GM18951 (cell line): ENCODE measurements around the gene GPR21.

Source experiments
- POLR2A ChIP-seq: IDR thresholded peaks from 4 replicates; pipeline ENCODE4 v1.6.1; 2011; ENCODE audit warnings: mild to moderate bottlenecking; ENCODE audit not compliant: insufficient read length, insufficient read depth; ENCODE audit errors: extremely low read depth
- in situ Hi-C: fragments of 300-500 bp; cut with MboI; formaldehyde crosslinking; loops from one replicate; pipeline ENCODE4 v1.12.0; 2022; ENCODE audit warnings: low sequenced_read_pairs, mixed read lengths, inconsistent platforms; ENCODE audit not compliant: unreplicated experiment

Gene GPR21, protein sequence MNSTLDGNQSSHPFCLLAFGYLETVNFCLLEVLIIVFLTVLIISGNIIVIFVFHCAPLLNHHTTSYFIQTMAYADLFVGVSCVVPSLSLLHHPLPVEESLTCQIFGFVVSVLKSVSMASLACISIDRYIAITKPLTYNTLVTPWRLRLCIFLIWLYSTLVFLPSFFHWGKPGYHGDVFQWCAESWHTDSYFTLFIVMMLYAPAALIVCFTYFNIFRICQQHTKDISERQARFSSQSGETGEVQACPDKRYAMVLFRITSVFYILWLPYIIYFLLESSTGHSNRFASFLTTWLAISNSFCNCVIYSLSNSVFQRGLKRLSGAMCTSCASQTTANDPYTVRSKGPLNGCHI

DNA sequence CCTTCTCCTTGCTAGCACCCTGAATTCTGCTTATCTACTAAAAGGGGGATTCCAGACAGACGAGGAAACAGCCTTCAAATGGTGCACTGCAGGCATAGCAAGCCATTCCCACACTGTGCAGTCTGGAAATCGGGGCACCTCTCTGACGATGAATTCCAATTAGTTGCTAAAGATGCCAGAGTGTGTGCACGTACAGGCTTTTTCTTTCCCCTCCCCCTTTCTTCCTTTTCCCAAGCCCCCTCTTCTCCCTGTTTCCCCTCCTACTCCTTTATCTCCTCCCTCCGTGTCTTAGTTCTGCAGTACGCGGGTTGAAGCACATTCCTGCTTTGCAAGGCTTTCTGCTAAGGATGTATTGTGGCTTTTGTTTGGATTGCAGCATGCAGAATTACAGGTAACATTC lies at the start of gene GPR21:
Gene GPR21 (plus strand): TSS at position 316 of the 400 bp plus-strand sequence. CDS start 900 bp downstream, outside the sequence.
- TF ChIP-seq POLR2A, result no peak

DNA sequence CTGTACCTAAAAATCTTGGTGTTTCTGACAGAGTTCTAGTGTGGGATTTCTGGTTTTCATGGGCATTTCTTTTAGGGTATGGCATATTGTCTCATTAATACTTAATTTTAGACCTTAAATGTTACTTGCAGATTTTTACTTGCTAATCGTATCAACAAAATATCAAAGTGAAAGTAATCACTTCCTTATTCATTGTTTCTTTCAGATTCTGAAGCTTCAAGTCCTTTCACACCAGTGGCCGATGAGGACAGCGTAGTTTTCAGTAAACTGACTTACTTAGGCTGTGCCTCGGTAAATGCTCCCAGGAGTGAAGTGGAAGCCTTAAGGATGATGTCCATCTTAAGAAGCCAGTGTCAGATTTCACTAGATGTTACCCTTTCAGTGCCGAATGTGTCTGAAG lies 47.5 kb upstream of the GPR21 start:
- in situ Hi-C loops, result loop anchor here (25.0 kb wide), 1 partner anchor 524 kb away; no protein-coding TSS in a partner anchor
- no peak for TF ChIP-seq POLR2A

More for the DNA sequence above, at the start of gene GPR21:
- in situ Hi-C loops, result no loop called here

DNA sequence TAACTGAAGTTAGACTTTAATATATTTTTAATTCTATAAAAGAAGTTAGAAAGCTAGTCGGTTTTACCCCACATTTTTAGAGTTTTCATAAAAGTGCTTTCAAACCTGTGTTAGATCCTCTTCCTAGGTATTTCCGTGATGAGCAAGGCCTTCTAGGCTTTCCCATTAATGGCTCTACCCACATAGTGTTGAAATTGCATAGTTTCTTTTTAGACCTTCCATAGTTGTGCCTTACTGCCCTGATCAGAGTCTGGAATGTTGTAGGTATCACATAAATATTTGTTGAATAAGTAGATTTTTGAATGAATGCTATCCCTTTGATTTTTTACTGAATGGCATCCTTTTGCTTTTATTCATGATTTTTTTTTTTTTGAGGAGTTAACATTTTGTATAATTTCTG lies 45.3 kb upstream of the GPR21 start:
- no peak for TF ChIP-seq POLR2A
- in situ Hi-C loops, result loop anchor here (25.0 kb wide), 1 partner anchor 526 kb away; no protein-coding TSS in a partner anchor

DNA sequence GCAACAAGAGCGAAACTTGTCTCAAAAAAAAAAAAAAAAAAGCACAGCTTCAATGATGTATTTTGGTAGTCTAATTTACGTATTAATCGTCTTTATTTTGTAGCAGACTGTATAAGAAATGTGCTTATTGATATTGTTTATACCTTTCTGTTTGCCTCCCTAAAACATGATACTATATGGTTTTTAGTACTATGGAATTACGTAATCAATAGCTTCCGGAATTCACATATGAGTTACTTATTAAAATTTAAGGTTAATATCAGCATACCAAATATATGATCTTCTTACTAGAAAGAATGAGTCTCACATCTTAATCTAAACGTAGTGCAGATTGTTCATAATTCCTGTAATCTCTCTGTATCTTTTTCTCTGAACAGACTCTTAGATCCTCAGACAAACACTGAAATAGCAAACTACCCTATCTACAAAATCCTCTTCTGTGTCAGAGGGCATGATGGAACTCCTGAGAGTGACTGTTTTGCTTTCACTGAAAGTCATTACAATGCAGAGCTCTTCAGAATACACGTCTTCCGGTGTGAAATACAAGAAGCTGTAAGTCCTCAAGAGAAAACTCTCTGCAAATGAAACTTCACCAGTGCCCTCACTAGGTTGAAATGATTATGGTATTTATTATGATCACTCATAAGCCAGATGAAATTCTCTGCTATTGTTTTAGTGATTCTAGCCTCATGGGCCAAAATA lies 44.4 kb upstream of the GPR21 start:
- in situ Hi-C loops, result loop anchor here (25.0 kb wide), 1 partner anchor 527 kb away; no protein-coding TSS in a partner anchor
- no peak for TF ChIP-seq POLR2A

DNA sequence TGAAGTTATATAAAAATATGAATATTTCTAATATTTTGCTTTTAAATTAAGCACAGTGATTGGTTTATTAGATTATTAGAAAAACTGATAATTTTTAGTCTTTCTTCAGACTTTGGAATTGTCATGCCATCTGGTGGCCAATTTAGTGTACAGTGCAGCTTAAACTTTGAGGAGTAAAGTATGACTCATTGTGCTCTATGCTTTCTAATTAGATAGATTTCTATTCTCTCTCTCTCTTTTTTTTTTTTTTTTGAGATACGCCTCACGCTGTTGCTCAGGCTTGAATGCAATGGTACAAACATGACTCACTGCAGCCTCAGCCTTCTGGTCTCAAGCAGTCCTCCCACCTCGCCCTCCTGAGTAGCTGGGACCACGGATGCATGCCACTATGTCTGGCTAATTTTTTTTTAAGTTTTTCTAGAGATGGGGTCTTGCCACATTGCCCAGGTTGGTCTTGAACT lies 42.1 kb upstream of the GPR21 start:
- in situ Hi-C loops, result loop anchor here (25.0 kb wide), 1 partner anchor 529 kb away; no protein-coding TSS in a partner anchor
- no peak for TF ChIP-seq POLR2A

DNA sequence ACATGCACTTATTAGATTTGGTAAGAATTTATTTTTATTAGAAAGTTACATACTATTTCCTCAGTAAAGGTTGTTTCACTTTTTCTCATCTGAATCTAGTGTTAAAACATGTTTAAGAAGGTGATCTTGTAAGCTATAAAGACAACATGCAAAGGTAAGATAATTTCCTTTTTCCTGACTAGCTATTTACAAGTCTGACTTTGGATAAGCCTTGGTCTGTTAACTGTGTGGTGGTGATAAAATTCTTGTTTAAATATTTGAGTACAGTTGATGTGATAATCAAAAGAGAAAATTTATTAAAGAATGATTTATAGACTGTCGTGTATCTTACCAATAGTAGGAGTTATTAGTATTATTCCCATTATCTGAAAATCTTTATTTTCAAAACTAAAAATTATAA lies 36.9 kb upstream of the GPR21 start:
- in situ Hi-C loops, result loop anchor here (25.0 kb wide), 1 partner anchor 534 kb away; no protein-coding TSS in a partner anchor
- TF ChIP-seq POLR2A, result no peak

DNA sequence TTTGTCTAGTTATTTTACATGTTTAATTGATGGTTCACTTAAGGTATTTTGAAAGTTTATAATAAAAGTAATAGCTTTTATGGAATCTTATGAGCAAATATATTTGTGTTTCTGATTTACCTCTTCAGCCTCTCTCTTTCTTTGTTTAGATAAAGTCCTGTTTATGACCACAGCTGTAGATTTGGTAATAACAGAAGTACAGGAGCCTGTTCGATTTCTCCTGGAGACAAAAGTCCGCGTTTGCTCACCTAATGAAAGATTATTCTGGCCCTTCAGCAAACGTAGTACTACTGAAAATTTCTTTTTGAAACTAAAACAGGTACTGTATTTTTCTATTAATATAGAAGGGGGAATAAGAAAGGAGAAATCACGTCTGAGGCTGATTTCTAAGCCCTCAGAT lies 35.0 kb upstream of the GPR21 start:
- in situ Hi-C loops, result loop anchor here (25.0 kb wide), 1 partner anchor 536 kb away; no protein-coding TSS in a partner anchor

DNA sequence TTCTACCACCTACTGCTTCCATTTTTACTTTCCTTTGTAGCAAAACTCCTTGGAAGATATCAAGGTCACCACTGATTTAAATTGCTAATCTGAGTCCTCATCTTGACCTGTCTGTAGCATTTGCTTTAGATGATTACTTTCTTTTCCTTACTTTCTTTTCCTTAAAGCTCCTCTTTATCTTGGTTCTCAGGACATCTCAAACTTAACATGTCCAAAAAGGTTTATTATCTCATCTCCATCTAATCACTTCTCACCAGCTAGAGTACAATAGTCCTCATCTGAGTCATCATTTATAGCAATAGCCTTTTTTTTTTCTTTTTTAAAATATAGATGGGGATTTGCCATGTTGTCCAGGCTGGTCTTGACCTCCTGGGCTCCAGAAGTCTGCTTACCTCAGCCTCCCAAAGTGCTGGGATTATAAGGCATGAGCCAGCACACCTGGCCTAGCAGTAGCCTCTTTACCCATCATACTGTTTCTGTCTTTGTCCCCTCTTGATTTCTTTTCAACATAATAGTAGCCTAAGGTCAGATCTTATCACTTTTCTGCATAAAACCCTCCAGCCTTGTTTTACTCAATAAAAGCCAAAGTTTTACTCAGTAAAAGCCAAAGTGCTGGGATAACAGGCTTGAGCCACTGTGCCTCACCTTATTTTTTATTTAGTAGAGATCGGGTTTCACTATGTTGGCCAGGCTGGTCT lies 32.9 kb upstream of the GPR21 start:
- in situ Hi-C loops, result no loop called here
- TF ChIP-seq POLR2A, result no peak

More for the DNA sequence above, 35.0 kb upstream of the GPR21 start:
- no peak for TF ChIP-seq POLR2A

DNA sequence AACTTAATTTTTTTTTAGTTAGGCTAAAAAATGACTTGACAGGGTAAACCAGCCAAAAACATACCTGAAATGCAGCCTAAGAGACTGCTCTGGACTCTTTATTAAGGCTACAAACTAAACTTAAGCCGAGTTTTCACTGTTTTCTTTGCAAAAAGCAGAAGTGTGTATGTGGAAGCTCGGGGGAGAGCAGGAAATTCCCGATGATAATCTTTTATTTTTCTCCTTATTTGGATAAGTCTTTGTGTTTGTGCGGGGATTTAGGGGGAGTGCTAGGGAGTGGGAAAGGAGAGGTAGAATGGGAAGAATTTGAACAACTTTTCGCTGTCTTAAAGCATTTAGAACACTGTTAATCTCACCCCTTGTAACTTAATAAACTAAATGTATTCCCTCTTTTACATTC lies 30.7 kb upstream of the GPR21 start:
- TF ChIP-seq POLR2A, result no peak
- in situ Hi-C loops, result no loop called here

DNA sequence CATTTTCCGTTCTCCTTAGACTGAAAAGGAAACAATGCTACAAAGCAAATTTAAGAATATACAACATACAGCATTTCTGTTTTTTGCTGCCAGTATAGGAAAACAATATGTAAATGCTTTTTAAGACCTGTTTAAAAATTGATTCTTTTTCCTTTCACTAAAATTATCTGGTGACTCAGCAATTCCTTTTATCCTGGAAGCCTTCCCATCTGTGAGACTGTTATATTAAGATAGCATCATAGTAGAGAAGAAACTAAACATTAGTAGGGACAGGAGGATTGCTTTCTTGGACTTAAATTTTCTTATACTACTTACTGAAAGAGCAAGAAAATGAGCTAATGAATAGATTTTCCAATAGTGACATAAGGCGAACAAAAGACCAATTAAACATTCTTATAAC lies 30.0 kb upstream of the GPR21 start:
- in situ Hi-C loops, result no loop called here
- TF ChIP-seq POLR2A, result no peak

DNA sequence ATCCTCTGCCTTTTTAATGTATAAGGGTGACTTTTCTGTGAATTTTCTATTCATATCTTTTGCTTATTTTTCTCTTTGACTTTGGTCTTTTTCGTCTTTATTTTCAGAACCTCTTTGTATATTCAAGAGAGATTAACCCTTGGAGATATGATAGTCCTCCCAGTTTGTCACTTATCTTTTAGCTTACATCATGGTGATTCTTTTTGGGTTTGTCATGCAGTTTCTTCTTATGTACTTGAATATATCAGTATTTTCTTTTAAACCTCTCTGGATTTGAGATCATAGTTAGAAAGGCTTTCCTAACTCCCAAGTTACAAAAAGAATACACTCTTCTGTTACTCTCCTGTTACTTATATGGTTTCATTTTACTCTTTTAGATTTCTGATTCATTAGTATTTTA lies 27.5 kb upstream of the GPR21 start:
- TF ChIP-seq POLR2A, result no peak
- in situ Hi-C loops, result no loop called here

DNA sequence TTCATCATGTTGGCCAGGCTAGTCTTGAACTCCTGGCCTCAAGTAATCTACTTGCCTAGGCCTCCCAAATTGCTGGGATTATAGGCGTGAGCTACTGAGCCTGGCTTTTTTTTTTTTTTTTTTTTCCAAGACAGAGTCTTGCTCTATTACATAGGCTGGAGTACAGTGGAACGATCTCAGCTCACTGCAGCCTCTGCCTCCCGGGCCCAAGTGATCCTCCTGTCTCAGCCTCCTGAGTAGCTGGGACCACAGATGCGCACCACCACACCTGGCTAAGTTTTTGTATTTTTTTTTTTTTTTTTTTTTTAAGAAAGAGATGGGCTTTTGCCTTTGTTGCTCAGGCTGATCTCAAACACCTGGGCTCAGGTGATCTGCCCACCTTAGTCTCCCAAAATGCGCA lies 26.2 kb upstream of the GPR21 start:
- in situ Hi-C loops, result no loop called here
- TF ChIP-seq POLR2A, result no peak

DNA sequence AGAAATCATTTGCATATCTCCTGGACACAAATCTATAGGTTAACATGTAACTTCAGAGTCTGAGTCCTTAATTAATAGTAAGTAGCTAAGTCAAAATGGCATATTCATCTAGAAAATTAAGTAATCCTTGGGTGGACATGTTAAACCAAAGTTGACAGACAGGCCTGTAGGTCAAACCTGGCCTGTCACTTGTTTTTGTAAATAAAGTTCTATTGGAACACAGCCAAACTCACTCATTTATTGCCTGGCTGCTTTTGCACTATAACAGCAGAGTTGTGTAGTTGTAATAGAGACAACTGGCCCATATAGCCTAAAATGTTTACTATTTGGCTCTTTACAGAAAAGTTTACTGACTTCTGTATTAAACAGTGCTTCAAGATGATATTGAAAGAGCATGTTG lies 24.6 kb upstream of the GPR21 start:
- in situ Hi-C loops, result no loop called here
- no peak for TF ChIP-seq POLR2A
